Activated CD4-positive, alpha-beta T cell treated with anti-CD3 and anti-CD28 coated beads, Interleukin-2, amount 50 U/mL, for 24 hours (primary cell): Measurements from ENCODE around the gene AXL.
"Not testable (repeated sequence)": the region's sequence is repeated elsewhere in the genome, so short reads cannot be mapped to it uniquely, and the experiment has no call there.

Source experiments
- DNase-seq, 2 donors: peaks; one replicate each; pipeline ENCODE4 v3.0.0-alpha.2; 2020; ENCODE audit warnings: low read depth in 1 of 2, low spot score in 1 of 2

AXL gene

GRCh38 chr19:41218615-41219507, at the start of gene AXL:
AXL (plus strand) TSS chr19:41219223; CDS start chr19:41219393, 170 bp downstream.
- DNase-seq, result no peak

GRCh38 chr19:41172297-41173164, 46.5 kb upstream of the AXL start:
- DNase-seq, result no peak

GRCh38 chr19:41174297-41174928, 44.6 kb upstream of the AXL start:
- DNase-seq, result no peak

- peak in 1 of 2 donors; percentile 41 for DNase-seq
Observed at GRCh38 chr19:41175801-41176777, 42.9 kb upstream of the AXL start.

- DNase-seq, result not testable (repeated sequence)
Observed at GRCh38 chr19:41180173-41180572, 38.9 kb upstream of the AXL start.

GRCh38 chr19:41186971-41187883, 31.8 kb upstream of the AXL start:
- no peak for DNase-seq

GRCh38 chr19:41187884-41188279, 31.1 kb upstream of the AXL start:
- no peak for DNase-seq

- DNase-seq, result no peak
Observed at GRCh38 chr19:41189425-41190065, 29.5 kb upstream of the AXL start.

- DNase-seq, result no peak
Observed at GRCh38 chr19:41192574-41193429, 26.2 kb upstream of the AXL start, which contains the start of gene CYP2S1. CYP2S1 (plus strand) TSS chr19:41193219; CDS start chr19:41193265, 46 bp downstream.

GRCh38 chr19:41193430-41194156, 25.4 kb upstream of the AXL start:
- DNase-seq, result no peak

GRCh38 chr19:41194157-41194552, 24.9 kb upstream of the AXL start:
- no peak for DNase-seq

GRCh38 chr19:41195675-41196497, 23.1 kb upstream of the AXL start:
- DNase-seq, result no peak

- DNase-seq, result no peak
Observed at GRCh38 chr19:41198559-41198958, 20.5 kb upstream of the AXL start.

- no peak for DNase-seq
Observed at GRCh38 chr19:41203371-41203770, 15.7 kb upstream of the AXL start.

- DNase-seq, result peak; percentile 55 to 84
Observed at GRCh38 chr19:41204338-41204737, 14.7 kb upstream of the AXL start.

- DNase-seq, result no peak
Observed at GRCh38 chr19:41205995-41206394, 13.0 kb upstream of the AXL start.
